HG03045 (cell line): ENCODE measurements around the gene KCNH3.
"Not testable (repeated sequence)": the region's sequence is repeated elsewhere in the genome, so short reads cannot be mapped to it uniquely, and the experiment has no call there.

Experiments used
- ATAC-seq: cut with Tn5 transposase; IDR thresholded peaks from one replicate; pipeline ENCODE4 v1.9.1; 2021; ENCODE audit warnings: mild to moderate bottlenecking, moderate library complexity; ENCODE audit not compliant: unreplicated experiment

The KCNH3 gene

DNA sequence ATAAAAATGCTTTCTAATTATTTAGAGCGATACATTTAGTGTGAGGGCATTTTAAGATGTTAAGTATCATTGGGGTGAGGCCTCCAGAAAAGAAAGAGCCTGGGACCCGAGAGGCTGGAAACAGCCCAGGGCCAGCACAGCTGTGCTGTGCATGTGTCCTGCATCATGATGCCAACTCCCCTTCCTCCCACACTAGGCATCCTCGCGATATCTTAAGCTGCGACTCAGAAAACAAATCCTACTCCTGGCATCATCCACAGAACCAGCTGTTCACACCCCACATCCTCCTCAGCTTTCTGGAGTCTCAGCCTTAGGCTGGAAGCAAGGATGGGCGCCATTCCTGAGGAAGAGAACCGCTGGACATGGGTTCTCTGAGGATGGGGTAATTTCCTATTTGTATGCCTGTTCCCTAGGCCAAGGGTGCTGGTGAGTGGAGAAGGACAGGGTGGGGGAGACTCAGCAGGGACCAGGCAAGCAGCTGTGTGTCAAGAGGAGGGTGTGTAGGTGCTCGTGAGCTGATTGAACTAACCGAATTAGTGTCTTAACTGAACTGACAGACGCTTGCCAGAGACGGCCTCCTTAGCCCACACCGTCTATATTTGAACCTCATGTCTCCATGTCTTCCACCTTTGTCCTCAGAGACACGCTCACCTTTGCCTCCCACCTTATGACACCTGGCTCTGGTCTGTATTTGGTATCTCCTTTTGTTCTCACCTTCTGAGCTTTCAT, 44.7 kb downstream of the KCNH3 start:
- ATAC-seq = no peak

- ATAC-seq = no peak
These were observed 45.8 kb downstream of the KCNH3 start for GRCh38 chr12:49584591-49584990.

DNA sequence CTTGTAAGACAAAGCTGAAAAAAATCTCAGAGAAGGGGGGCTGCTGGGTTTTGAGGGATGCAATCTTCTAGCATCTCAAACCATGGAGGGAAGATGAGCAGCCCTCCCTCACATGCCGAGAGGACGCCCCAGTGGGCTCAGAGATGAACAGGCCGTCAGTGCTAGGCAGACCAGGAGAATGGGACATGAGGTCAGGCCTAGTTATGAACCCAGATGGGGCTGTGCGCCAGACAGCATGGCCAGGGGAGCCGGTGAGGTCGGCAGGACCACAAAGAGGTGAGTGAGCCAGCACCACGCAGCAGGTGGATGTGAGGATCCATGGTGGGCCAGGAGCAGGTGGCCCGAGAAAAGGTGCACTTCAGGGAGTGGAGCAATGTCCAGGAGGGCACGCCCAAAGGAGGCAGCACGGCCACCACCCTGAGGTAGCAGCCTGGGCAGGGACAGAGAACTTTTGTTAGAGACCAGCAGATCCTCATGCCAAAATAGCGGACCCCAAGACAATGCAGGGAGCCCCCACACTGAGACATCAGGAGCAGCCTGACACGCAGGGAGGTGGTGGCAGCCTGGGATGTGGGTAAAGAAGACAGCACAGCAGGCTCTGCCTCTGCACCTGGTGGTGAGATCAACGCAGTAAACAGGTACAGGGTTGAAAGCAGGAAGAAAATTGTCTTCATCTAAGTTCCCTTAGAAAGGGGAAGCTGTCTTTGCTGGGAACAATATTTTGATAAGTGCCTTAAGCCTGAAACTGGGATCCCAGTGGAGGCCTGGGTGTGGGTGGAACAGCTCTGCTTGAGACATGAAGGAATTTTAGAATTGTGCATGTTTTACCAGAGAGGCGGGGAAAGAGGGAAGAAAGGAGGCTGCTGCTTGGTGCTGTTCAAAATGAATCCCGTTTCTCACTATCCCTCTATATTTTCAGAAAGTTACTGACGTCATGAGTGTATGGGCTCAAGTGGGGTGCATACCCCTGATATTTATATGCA, 46.9 kb downstream of the KCNH3 start:
- no peak for ATAC-seq

DNA sequence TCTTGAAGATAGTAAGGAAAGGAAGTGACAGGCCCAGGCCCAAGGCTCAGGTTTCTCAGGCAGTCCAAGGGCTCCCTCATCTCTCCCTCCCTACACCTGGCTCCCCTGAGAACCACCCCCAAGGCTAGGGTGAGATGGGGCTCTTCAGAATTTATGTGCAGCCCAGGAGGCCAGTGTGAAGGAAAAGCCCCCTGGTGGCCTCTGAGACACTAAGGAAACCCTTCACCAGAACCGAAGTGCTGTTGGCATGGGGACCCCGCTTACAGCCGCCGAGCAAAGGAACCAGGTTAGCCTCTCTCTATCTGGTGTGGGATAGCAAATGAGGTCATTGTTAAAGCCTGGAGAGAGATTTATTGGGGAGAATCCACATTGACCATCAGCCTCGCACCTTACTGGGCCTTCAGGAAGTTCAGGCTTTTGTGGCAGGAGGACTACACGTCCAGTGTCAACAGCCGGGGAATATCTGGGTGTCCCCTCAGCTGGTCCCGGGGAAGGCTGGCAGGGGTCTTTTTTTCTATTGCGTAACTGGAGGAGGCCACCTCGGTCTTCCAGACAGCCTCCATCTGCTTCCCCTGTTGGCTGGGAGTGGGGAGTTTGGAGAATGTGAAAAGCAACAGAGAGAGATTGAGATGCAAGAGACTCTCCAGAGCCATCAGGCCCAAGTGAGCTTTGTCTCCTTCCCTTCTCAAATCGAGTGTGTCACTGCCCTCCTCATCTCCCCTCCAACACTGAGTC, 48.5 kb downstream of the KCNH3 start:
- no peak for ATAC-seq

GRCh38 chr12:49588281-49588680, 49.5 kb downstream of the KCNH3 start:
- no peak for ATAC-seq

GRCh38 chr12:49588721-49589516, 50.1 kb downstream of the KCNH3 start:
- ATAC-seq = no peak

- no peak for ATAC-seq
These were observed 59.7 kb downstream of the KCNH3 start for GRCh38 chr12:49598527-49598926.

DNA sequence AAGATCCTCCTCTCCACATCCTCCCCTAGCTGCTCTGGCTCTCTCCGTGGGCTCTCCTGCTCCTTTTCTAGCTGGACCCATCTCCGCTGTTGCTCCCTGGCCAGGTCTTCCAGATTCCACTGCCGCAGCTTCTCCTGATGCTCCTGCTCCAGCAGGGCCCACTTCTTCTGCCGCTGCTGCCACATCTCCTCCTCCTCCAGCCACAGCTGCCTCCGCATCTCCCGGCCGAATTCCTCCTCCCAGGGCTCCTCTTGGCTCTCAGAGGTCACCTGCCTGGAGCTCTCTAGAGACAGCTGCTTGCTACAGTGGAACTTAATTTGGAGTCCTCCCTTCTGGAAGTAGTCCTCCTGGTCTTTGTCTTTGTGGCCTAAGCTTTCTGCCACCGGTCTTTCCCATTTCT, 61.1 kb downstream of the KCNH3 start:
- no peak for ATAC-seq

- ATAC-seq = no peak
These were observed 64.9 kb downstream of the KCNH3 start for GRCh38 chr12:49603721-49604120.

DNA sequence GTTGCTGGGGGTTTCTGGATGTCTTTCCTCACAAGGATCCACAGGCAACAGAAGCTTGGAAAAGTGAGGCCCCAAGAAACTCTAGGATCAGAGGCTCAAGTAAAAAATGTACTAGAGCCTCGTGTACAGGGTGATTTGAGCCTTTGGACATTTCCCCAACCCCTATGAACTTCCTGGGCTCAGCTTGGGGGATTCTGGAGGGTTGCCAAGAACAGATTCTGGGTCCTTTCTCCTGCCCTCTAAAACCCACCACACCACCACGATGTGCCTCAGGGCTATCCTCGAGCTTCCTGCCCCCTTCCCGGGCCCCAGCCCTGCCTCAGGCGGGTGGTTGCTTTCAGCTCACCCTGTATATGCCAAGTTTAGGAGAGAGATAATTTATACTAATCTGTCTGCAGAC, 66.0 kb downstream of the KCNH3 start:
- no peak for ATAC-seq

DNA sequence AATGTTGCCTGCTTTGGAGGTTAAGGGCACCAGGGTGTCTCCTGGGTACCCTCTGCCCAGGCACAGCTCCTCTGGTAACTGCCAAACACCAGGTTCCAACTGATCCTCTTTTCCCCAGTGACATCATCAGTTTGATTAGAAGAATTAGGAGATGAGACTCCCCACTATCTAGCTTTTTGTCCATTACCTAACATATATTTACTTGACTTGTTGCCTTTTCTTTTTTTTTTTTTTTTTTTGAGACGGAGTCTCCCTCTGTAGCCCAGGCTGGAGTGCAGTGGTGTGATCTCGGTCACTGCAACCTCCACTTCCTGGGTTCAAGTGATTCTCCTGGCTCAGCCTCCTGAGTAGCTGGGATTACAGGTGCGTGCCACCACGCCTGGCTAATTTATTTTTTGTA, 66.7 kb downstream of the KCNH3 start, which contains the start of gene FAM186B:
FAM186B (minus strand) TSS at position 101 of the 400 bp plus-strand sequence. CDS start 162 bp downstream, outside the sequence.
- not testable (repeated sequence) for ATAC-seq
